Stimulated activated CD4-positive, alpha-beta T cell treated with anti-CD3 and anti-CD28 coated beads, Interleukin-2, amount 100 ng/mL, for 24 hours (primary cell): ENCODE measurements around the gene NAIF1.
"Not testable (repeated sequence)": the region's sequence is repeated elsewhere in the genome, so short reads cannot be mapped to it uniquely, and the experiment has no call there.

Experiments
- DNase-seq, 2 donors: peaks; one replicate each; pipeline ENCODE4 v3.0.0-alpha.2; 2020

NAIF1 gene

DNA sequence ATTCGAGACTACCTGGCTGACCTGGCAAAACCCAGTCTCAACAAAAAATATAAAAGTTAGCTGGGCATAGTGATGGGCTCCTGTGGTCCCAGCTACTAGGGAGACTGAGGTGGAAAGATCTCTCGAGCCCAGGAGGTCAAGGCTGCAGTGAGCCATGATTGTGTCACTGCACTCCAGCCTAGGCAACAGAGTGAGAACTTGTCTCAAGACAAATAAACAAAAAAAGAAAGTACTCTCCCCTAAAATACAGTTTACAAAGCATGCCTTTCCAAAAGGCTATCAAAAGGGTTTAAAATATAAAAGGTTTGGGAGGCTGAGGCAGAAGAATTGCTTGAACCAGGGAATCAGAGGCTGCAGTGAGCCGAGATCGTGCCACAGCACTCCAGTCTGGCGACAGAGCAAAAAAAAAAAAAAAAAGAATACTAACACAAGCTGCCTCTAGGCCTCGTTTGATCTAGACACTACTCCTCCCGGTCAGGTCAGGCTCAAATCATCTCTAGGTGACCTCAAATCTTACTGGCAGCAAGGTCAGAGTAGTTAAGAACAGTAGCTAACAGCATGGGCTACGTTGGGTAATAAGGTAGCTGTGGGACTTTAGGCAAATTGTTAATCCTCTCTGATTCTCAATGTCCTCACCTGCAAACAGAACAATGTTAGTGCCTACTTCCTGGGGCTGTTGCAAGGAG lies 9.3 kb downstream of the NAIF1 start:
- no peak for DNase-seq

DNA sequence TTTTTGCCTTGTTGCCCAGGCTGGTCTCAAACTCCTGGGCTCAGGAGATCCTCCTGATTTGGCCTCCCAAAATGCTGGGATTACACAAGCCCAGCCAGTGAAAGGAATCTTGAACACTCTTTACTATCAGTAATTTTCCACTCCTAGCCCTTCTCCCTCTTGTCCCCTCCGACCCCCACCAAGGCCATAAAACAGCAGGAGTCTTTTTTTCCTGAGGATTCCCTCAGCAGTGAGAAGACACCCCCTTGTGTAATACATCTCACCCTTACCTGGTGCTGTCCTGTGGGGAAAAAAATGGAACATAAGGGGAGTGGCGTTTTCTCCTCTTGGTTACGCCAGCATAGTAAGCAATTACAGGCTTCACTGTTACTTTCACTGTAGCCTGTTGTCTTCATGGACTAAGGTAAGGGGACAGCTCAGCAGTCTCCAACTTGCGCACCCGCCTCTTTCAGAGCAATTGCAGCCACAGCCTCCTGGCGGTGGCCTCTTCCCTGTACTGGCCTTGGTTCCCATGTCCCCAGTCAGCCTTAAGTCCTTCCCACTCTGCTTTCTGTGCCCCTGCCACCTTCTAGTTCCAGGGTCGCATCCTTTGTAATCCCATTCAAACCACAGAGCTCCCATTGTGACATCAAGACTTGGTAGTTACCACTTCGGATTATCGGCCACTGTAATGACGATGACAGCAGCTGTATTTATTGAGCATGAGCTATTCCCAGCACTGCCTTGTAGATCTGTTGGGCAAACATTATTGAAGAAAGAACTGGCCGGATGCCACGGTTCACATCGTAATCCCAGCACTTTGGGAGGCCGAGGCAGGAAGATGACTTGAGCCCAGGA lies 10.0 kb downstream of the NAIF1 start:
- DNase-seq: no peak

GRCh38 chr9:128056086-128056485 lies 11.0 kb downstream of the NAIF1 start:
- no peak for DNase-seq

- no peak for DNase-seq
Measured at GRCh38 chr9:128055344-128056040, 11.6 kb downstream of the NAIF1 start.

- no peak for DNase-seq
Measured at GRCh38 chr9:128054087-128054486, 13.0 kb downstream of the NAIF1 start.

- no peak for DNase-seq
Measured at GRCh38 chr9:128053560-128053959, 13.6 kb downstream of the NAIF1 start.

GRCh38 chr9:128051932-128052709 lies 15.0 kb downstream of the NAIF1 start:
- no peak for DNase-seq

GRCh38 chr9:128049843-128050242 lies 17.3 kb downstream of the NAIF1 start:
- no peak for DNase-seq

DNA sequence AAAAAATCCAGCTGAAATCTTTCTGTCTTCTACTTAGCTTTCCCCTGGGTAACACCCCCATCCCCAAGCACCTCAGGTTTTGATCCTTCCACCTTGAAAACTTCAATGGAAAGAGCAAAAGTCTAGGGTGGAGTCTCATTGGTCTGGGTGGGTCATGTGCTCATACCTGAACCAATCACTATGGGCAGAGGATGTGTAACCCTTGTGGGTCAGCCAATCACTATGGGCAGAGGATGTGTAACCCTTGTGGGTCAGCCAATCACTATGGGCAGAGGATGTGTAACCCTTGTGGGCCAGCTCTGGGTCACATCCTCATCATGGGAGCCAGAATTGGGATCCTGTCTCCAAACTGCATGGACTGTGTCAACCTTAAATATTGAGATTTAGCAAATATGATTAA lies 18.5 kb downstream of the NAIF1 start:
- DNase-seq: no peak

GRCh38 chr9:128047231-128047630 lies 19.9 kb downstream of the NAIF1 start:
- no peak for DNase-seq

- no peak for DNase-seq
Measured at GRCh38 chr9:128045831-128046230, 21.3 kb downstream of the NAIF1 start.

- DNase-seq: not testable (repeated sequence)
Measured at GRCh38 chr9:128045409-128045808, 21.7 kb downstream of the NAIF1 start.

DNA sequence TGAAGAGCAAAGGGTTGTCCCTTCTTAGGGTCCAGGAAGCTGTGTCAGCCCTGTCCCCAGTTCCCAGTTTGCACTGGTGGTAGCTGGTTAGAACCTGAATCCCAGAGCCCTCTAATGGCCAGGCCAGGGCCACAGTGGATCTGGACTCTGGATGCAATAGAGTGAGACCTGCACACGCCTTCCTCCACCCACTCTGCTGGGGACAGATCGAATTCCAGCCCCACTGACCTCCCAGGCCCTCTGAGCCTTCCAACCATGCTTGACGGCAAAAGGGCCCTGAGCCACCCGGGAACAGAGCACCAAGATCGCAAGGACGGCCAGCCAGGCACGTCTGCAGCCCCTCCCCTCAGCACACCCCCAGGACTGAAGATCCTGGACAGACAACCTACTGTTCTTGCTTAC lies 23.7 kb downstream of the NAIF1 start:
- DNase-seq: no peak

DNA sequence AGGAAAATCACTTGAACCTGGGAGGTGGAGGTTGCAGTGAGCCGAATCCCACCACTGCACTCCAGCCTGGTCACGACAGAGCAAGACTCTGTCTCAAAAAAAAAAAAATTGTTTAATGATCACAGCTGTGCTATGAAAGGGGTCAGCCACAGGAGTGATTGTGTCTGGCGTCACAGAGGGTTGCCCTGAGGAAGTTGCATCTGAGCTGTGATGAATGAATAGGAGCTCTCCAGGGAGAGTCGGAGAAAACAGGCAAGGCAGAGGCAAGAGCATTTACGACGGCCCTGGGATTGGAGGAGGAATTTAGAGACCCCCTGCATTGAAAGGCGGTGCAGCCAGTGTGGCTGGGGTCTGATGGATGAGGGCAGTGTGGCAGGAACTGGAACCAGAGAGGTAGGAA lies 25.1 kb downstream of the NAIF1 start:
- DNase-seq: no peak

DNA sequence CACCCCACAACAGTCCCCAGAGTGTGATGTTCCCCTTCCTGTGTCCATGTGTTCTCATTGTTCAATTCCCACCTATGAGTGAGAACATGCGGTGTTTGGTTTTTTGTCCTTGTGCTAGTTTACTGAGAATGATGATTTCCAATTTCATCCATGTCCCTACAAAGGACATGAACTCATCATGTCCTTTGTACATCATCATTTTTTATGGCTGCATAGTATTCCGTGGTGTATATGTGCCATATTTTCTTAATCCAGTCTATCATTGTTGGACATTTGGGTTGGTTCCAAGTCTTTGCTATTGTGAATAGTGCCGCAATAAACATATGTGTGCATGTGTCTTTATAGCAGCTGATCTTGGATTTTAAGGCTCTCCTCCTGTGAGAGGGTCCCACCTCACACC lies 26.3 kb downstream of the NAIF1 start:
- not testable (repeated sequence) for DNase-seq

DNA sequence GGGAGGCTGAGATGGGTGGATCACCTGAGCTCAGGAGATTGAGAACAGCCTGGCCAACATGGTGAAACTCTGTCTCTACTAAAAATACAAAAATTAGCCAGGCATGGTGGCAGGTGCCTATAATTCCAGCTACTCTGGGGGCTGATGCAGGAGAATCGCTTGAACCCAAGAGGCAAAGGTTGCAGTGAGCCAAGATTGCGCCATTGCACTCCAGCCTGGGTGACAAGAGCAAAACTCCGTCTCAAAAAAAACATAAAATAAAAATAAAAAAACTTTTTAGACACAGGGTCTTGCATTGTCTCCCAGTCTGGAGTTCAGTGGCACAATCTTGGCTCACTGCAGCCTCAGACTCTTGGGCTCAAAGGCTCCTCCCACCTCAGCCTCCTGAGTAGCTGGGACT lies 30.6 kb downstream of the NAIF1 start:
- not testable (repeated sequence) for DNase-seq

DNA sequence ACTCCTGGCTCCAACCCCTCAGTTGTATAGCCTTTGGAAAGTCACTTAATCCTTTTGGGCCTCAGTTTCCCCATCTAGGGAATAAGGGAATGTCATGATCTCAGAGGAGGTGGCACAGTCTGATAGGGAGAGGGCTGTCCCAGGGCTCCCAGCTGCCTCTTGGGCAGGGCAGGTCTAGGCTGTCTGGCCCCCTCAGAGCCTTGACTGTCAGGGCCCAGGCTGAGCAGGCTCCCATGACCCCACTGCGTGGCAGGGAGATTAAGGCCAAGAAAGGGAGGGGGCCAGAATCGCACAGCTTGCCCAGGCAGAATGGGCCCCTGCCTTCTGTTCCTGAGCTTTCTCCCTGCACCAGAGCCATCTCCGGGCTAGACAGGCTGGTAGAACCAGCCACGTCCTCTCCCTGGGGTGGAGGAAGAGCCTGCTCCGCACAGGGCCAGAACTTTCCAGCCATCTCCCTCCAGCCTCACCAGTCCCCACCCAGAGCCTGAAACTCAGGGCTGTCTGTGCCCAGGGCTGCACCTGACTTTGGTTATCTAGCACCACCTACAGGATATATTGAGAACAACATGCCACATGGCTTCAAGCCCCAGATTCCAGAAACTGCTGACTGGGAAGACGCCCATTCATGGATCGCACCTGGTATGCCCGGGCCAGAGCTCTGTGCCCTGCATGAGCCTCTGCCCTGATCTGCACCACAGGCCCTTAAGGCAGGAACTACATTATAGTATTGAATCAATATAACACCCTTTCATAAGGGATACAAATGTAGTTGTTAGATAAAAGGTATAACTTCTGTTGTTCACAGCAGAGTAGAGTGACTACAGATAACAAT lies 32.1 kb downstream of the NAIF1 start:
- DNase-seq: peak; percentile 57 to 68

- no peak for DNase-seq
Measured at GRCh38 chr9:128033609-128034008, 33.5 kb downstream of the NAIF1 start.

DNA sequence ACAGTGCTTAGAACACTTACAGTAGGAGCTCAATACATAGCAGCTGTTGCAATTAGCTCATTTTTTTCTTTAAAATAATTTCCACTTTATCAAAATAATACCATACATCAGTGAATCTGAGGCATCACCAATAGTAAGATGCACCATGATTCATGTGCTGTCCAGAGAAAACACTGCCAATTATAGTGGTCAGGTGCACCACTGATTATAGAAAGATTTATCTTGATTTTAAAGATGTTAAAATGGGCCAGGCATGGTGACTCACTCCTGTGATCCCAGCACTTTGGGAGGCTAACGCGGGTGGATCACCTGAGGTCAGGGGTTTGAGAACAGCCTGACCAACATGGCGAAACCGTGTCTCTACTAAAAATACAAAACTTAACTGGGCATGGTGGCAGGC lies 39.4 kb downstream of the NAIF1 start:
- no peak for DNase-seq

- peak; percentile 52 to 58 for DNase-seq
Measured at GRCh38 chr9:128026773-128027541, 40.2 kb downstream of the NAIF1 start.

DNA sequence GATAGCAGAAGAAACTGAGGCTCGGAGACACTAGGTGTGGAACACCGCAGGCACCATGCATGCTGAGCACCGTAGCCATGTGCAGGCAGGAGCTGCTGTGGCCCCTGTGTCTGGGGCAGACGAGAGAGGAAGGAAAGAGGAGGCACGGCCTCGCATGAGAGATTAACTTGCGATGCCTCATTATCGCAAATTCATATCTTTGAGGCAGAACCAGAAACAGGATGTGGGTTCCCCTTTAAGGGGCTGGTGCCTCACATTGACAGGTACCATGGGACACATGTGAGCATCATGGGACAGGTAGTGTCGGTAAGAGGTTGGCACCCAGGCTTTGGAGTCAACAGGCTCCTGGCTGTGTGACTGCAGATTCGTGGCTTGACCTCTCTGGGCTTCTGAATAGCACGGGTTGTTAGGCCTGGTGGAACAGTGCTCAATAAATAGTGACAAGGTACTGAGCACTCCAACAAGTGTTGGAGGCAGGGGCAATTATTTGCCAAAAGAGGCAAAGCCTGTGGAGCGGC lies 40.8 kb downstream of the NAIF1 start:
- peak; percentile 63 to 72 for DNase-seq
